Endothelial cell of umbilical vein (primary cell): ENCODE data around the gene IP6K3.

ENCODE experiments used
- CTCF ChIP-seq, 2 donors: IDR thresholded peaks; 1 replicate in 1 of 2; 2 replicates in 1 of 2; pipeline ENCODE4 v1.5.1; 2011; ENCODE audit warnings: low read length in 2 of 2, mild to moderate bottlenecking in 2 of 2, moderate library complexity in 2 of 2, control low read depth in 1 of 2, inconsistent platforms in 1 of 2, low read depth in 1 of 2; ENCODE audit not compliant: insufficient read depth in 1 of 2; ENCODE audit errors: extremely low read depth in 1 of 2
- EZH2 ChIP-seq: IDR thresholded peaks from 2 replicates; pipeline ENCODE4 v1.6.1; 2012; ENCODE audit warnings: borderline replicate concordance, low read depth, mild to moderate bottlenecking, moderate library complexity, low read length, inconsistent platforms; ENCODE audit not compliant: severe bottlenecking
- FOS ChIP-seq: IDR thresholded peaks from 2 replicates; pipeline ENCODE4 v1.6.1; 2011; ENCODE audit warnings: mild to moderate bottlenecking, low read length, moderate library complexity, borderline replicate concordance; ENCODE audit not compliant: insufficient read depth
- GATA2 ChIP-seq: IDR thresholded peaks from 2 replicates; pipeline ENCODE4 v1.7.0; 2011; ENCODE audit warnings: low read depth, mild to moderate bottlenecking, moderate library complexity, mixed read lengths, low read length; ENCODE audit not compliant: insufficient read length, insufficient read depth
- JUN ChIP-seq: IDR thresholded peaks from 2 replicates; pipeline ENCODE4 v1.6.1; 2011; ENCODE audit warnings: borderline replicate concordance, low read depth; ENCODE audit not compliant: insufficient read length, insufficient read depth
- MAX ChIP-seq: IDR thresholded peaks from 2 replicates; pipeline ENCODE4 v1.6.1; 2011; ENCODE audit not compliant: insufficient read depth, insufficient read length
- MYC ChIP-seq: IDR thresholded peaks from one replicate; pipeline ENCODE4 v1.6.1; 2011; ENCODE audit warnings: mild to moderate bottlenecking, low read depth, low read length
- POLR2A ChIP-seq: IDR thresholded peaks from 2 replicates; pipeline ENCODE4 v1.6.1; 2012; ENCODE audit warnings: low read depth, mild to moderate bottlenecking, control low read depth, low read length
- POLR2AphosphoS5 ChIP-seq: IDR thresholded peaks from 2 replicates; pipeline ENCODE4 v1.6.1; 2012; ENCODE audit warnings: low read depth, mild to moderate bottlenecking, control low read depth, low read length, moderate library complexity; ENCODE audit not compliant: insufficient read depth

- no peak for TF ChIP-seq POLR2A
- TF ChIP-seq CTCF (IDR thresholded peaks at IDR 0.05; ENCODE audit: extremely low read depth in 1 of 2, insufficient read depth in 1 of 2, low read depth in 1 of 2, low read length in 2 of 2), result no peak
- TF ChIP-seq MAX, result no peak
- TF ChIP-seq EZH2, result no peak
- TF ChIP-seq POLR2AphosphoS5, result no peak
- no peak for TF ChIP-seq MYC
- TF ChIP-seq JUN, result no peak
- TF ChIP-seq FOS, result no peak
- no peak for TF ChIP-seq GATA2
Measured at GRCh38 chr6:33752646-33753015, 5.9 kb upstream of the IP6K3 start.
